Chondrocyte (in vitro differentiated cells): ENCODE results near the gene SVEP1. TPM values are rescaled to one million over a fixed set of nuclear protein-coding genes. Genes with fewer than 3 reads are reported as not detected.

Experiments used
- DNase-seq: peaks from one replicate; pipeline ENCODE4 v3.0.0; 2021; ENCODE audit warnings: mixed read lengths, low spot score
- H3K27ac Mint-ChIP-seq: one replicate; pipeline ENCODE4 v1.8.0; 2021; ENCODE audit warnings: mild to moderate bottlenecking, moderate library complexity, mixed read lengths; ENCODE audit not compliant: unreplicated experiment
- H3K27me3 Mint-ChIP-seq: 2 replicates; pipeline ENCODE4 v1.8.0; 2021; ENCODE audit warnings: low read depth, mixed read lengths
- H3K36me3 Mint-ChIP-seq: 2 replicates; pipeline ENCODE4 v1.8.0; 2021; ENCODE audit warnings: low read depth, mixed read lengths
- H3K4me1 Mint-ChIP-seq: 2 replicates; pipeline ENCODE4 v1.8.0; 2021; ENCODE audit warnings: low read depth, mild to moderate bottlenecking, mixed read lengths
- H3K4me3 Mint-ChIP-seq: one replicate; pipeline ENCODE4 v1.8.0; 2021; ENCODE audit warnings: mild to moderate bottlenecking, moderate library complexity, mixed read lengths; ENCODE audit not compliant: unreplicated experiment
- H3K9me3 Mint-ChIP-seq: 2 replicates; pipeline ENCODE4 v1.8.0; 2021; ENCODE audit warnings: low read depth, mixed read lengths
- total RNA-seq: library from RNA; stranded (reverse); gene quantifications from 3 replicates; pipeline ENCODE4 v1.2.1, GENCODE V29; 2021
- TF ChIP-seq, protein P1 (sequence below): fragments of 200-600 bp; sonication (generic); IDR thresholded peaks from 2 replicates; pipeline ENCODE4 v1.5.0; 2021; ENCODE audit warnings: antibody characterized with exemption, mild to moderate bottlenecking, moderate library complexity

SVEP1 gene
- total RNA-seq, 1 donor from 2014 or later = 0.72 TPM

GRCh38 chr9:110528645-110529044 is 50.9 kb downstream of the SVEP1 start:
- Mint-ChIP-seq H3K4me3 (no peak overlapping the region), H3K27me3 (no peaks in the 10 kb centered on the region), H3K27ac (no peak overlapping the region), H3K36me3 (no peaks in the 10 kb centered on the region), H3K9me3 (peaks cover 9% of the 10 kb centered on the region), H3K4me1 (peaks cover 15% of the 10 kb centered on the region)
- TF ChIP-seq, protein P1, sequence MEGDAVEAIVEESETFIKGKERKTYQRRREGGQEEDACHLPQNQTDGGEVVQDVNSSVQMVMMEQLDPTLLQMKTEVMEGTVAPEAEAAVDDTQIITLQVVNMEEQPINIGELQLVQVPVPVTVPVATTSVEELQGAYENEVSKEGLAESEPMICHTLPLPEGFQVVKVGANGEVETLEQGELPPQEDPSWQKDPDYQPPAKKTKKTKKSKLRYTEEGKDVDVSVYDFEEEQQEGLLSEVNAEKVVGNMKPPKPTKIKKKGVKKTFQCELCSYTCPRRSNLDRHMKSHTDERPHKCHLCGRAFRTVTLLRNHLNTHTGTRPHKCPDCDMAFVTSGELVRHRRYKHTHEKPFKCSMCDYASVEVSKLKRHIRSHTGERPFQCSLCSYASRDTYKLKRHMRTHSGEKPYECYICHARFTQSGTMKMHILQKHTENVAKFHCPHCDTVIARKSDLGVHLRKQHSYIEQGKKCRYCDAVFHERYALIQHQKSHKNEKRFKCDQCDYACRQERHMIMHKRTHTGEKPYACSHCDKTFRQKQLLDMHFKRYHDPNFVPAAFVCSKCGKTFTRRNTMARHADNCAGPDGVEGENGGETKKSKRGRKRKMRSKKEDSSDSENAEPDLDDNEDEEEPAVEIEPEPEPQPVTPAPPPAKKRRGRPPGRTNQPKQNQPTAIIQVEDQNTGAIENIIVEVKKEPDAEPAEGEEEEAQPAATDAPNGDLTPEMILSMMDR = no peak
- DNase-seq = no peak

DNA sequence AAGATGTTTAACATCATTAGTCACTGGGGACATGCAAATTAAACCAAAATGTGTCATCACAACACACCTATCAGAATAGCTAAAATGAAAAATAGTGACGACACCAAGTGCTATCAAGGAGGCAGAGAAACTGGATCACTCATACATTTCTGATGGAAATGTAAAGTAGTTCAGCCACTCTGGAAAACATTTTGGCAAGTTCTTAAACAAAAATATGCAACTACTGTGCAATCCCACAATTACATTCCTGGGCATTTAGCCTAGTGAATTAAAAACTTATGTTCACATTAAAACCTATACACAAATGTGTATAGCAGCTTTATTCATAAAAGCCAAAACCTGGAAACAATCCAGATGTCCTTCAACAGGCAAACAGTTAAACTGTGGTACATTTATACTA is 53.1 kb downstream of the SVEP1 start:
- H3K27me3 Mint-ChIP-seq = no peaks in the 10 kb centered on the region
- H3K36me3 Mint-ChIP-seq = no peaks in the 10 kb centered on the region
- H3K4me3 Mint-ChIP-seq = no peak overlapping the region
- H3K4me1 Mint-ChIP-seq = peaks cover 8% of the 10 kb centered on the region
- H3K27ac Mint-ChIP-seq = no peak overlapping the region
- H3K9me3 Mint-ChIP-seq = peaks cover 9% of the 10 kb centered on the region
- no peak for DNase-seq
- TF ChIP-seq, protein P1 = no peak

GRCh38 chr9:110521206-110521605 is 58.3 kb downstream of the SVEP1 start:
- H3K4me1 Mint-ChIP-seq = peaks cover 5% of the 10 kb centered on the region
- H3K9me3 Mint-ChIP-seq = no peaks in the 10 kb centered on the region
- H3K27ac Mint-ChIP-seq = no peak overlapping the region
- H3K27me3 Mint-ChIP-seq = no peaks in the 10 kb centered on the region
- no peaks in the 10 kb centered on the region for H3K36me3 Mint-ChIP-seq
- TF ChIP-seq, protein P1 = no peak
- H3K4me3 Mint-ChIP-seq = no peak overlapping the region
- DNase-seq = no peak

DNA sequence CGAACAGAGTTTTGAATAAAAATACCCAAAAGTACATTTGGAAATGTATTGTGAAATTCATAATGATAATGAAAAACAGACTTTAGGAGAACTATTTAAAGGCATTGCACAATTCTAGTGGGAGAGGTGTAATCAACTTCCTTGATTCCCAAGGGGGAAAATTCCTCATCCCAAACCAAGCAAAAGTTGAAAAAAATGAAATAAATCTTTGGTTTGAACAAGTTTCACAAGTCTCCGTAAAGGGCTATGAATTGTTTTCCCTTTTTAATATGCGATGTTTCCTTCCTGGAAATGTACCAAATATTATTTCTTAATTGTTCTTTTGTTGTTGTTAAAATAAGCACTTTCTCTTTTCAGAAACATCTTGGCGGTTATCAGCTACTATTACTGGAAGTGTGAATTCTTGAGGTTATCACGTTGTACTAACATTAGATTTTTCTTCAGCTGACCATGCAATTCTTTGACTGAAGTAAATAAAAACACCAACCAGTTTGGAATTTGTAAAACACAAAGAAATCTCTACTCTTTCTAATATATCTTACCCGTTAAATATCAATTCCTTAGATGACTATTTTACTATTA is 59.3 kb downstream of the SVEP1 start:
- DNase-seq = no peak
- H3K9me3 Mint-ChIP-seq = no peaks in the 10 kb centered on the region
- H3K27ac Mint-ChIP-seq = no peak overlapping the region
- H3K27me3 Mint-ChIP-seq = no peaks in the 10 kb centered on the region
- TF ChIP-seq, protein P1 = no peak
- no peaks in the 10 kb centered on the region for H3K36me3 Mint-ChIP-seq
- peaks cover 3% of the 10 kb centered on the region for H3K4me1 Mint-ChIP-seq
- H3K4me3 Mint-ChIP-seq = no peak overlapping the region

GRCh38 chr9:110517483-110517882 is 62.1 kb downstream of the SVEP1 start:
- H3K27ac Mint-ChIP-seq = no peak overlapping the region
- no peaks in the 10 kb centered on the region for H3K27me3 Mint-ChIP-seq
- peaks cover 3% of the 10 kb centered on the region for H3K4me1 Mint-ChIP-seq
- H3K36me3 Mint-ChIP-seq = no peaks in the 10 kb centered on the region
- no peaks in the 10 kb centered on the region for H3K9me3 Mint-ChIP-seq
- no peak for DNase-seq
- H3K4me3 Mint-ChIP-seq = no peak overlapping the region
- TF ChIP-seq, protein P1 = no peak
